Esophagus squamous epithelium (tissue), 5 donors: ENCODE measurements around the gene HNF4A. TPM values are rescaled to one million over a fixed set of nuclear protein-coding genes. Genes with fewer than 3 reads are reported as not detected.

ENCODE experiments used
- DNase-seq: peaks from one replicate; lab custom pipeline; 2025; lab: John Stamatoyannopoulos, UW
- H3K27ac ChIP-seq, 4 donors: fragments of 200-600 bp; sonication (generic); one replicate each; pipeline ENCODE4 v1.5.1; 2016 to 2019; ENCODE audit warnings: mild to moderate bottlenecking in 1 of 4
- H3K27me3 ChIP-seq, 4 donors: fragments of 200-600 bp; sonication (generic); 1 replicate in 3 of 4; 2 replicates in 1 of 4; pipeline versions ENCODE4 v1.5.1 to v1.6.0; 2017 to 2021; ENCODE audit warnings: antibody characterized with exemption in 1 of 4
- H3K36me3 ChIP-seq, 3 donors: fragments of 200-600 bp; sonication (generic); one replicate each; pipeline ENCODE4 v1.5.1; 2016 to 2019
- H3K4me1 ChIP-seq, 3 donors: fragments of 200-600 bp; sonication (generic); one replicate each; pipeline ENCODE4 v1.5.1; 2017 to 2019
- H3K4me3 ChIP-seq, 4 donors: fragments of 200-600 bp; sonication (generic); 1 replicate in 3 of 4; 2 replicates in 1 of 4; pipeline ENCODE4 v1.5.1; 2016 to 2019; ENCODE audit warnings: mild to moderate bottlenecking in 2 of 4, moderate library complexity in 1 of 4
- H3K9me3 ChIP-seq, 3 donors: fragments of 200-600 bp; sonication (generic); one replicate each; pipeline ENCODE4 v1.5.1; 2016 to 2019
- POLR2A ChIP-seq, 4 donors: fragments of 450-650 bp; IDR thresholded peaks; one replicate each; pipeline ENCODE4 v1.6.1; 2017; ENCODE audit warnings: antibody characterized with exemption in 4 of 4, mild to moderate bottlenecking in 4 of 4, moderate library complexity in 3 of 4
- WGBS, 2 donors: methylation state at CpG; one replicate each; pipeline ENCODE4 v1.1.5; 2018; 5-methylcytosine and 5-hydroxymethylcytosine counted together
- intact Hi-C: fragments of 100-400 bp; cut with DNase I; formaldehyde crosslinking; loops from one replicate; pipeline ENCODE4 v1.15.0; 2022
- small RNA-seq, 4 donors: library from RNA; depleted of rRNA; stranded (forward); fragments of <200 nt; gene quantifications; one replicate each; pipeline ENCODE3, GENCODE V24; 2016
- total RNA-seq, 4 donors: library from RNA; depleted of rRNA; stranded (reverse); fragments of >200 nt; gene quantifications; one replicate each; pipeline ENCODE4 v1.1.0, GENCODE V29; 2016
- TF ChIP-seq, protein P1 (sequence below), 6 experiments: fragments of 450-650 bp in 4 of 6; fragments of 200-600 bp in 2 of 6; sonication (generic) in 2 of 6; IDR thresholded peaks; one replicate each; pipeline ENCODE4 v1.5.1; 2016 to 2019; ENCODE audit warnings: antibody characterized with exemption in 6 of 6, mild to moderate bottlenecking in 4 of 6, moderate library complexity in 4 of 6
- donor health status: DM: yes; HTN: yes; CAD: no.

The HNF4A gene
- total RNA-seq, 4 donors from 2014 or later = not detected

DNA sequence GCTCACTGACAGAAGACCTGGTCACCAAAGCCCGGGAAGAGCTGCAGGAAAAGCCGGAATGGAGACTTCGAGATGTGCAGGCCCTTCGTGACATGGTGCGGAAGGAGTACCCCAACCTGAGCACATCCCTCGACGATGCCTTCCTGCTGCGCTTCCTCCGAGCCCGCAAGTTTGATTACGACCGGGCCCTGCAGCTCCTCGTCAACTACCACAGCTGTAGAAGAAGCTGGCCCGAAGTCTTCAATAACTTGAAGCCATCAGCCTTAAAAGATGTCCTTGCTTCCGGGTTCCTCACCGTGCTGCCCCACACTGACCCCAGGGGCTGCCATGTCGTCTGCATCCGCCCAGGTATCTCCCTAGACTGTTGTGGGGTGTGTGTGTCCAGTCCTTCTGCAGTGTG, 124.6 kb downstream of the HNF4A start:
- intact Hi-C loops = no loop called here
- peaks cover 0 to 56% (median 8%) of the 10 kb centered on the region in 3 donors for H3K36me3 ChIP-seq
- 92% methylated on average over 18 of the region's 18 CpGs for WGBS, 2 donors
- H3K4me3 ChIP-seq = no peak overlapping the region
- no peaks in the 10 kb centered on the region for H3K27me3 ChIP-seq
- H3K27ac ChIP-seq = no peak overlapping the region
- no peak for DNase-seq
- no peaks in the 10 kb centered on the region for H3K9me3 ChIP-seq
- TF ChIP-seq POLR2A (IDR thresholded peaks at IDR 0.05) = no peak
- TF ChIP-seq, protein P1, sequence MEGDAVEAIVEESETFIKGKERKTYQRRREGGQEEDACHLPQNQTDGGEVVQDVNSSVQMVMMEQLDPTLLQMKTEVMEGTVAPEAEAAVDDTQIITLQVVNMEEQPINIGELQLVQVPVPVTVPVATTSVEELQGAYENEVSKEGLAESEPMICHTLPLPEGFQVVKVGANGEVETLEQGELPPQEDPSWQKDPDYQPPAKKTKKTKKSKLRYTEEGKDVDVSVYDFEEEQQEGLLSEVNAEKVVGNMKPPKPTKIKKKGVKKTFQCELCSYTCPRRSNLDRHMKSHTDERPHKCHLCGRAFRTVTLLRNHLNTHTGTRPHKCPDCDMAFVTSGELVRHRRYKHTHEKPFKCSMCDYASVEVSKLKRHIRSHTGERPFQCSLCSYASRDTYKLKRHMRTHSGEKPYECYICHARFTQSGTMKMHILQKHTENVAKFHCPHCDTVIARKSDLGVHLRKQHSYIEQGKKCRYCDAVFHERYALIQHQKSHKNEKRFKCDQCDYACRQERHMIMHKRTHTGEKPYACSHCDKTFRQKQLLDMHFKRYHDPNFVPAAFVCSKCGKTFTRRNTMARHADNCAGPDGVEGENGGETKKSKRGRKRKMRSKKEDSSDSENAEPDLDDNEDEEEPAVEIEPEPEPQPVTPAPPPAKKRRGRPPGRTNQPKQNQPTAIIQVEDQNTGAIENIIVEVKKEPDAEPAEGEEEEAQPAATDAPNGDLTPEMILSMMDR (IDR thresholded peaks at IDR 0.05) = no peak
- peaks cover 3 to 21% (median 9%) of the 10 kb centered on the region in 3 donors for H3K4me1 ChIP-seq

DNA sequence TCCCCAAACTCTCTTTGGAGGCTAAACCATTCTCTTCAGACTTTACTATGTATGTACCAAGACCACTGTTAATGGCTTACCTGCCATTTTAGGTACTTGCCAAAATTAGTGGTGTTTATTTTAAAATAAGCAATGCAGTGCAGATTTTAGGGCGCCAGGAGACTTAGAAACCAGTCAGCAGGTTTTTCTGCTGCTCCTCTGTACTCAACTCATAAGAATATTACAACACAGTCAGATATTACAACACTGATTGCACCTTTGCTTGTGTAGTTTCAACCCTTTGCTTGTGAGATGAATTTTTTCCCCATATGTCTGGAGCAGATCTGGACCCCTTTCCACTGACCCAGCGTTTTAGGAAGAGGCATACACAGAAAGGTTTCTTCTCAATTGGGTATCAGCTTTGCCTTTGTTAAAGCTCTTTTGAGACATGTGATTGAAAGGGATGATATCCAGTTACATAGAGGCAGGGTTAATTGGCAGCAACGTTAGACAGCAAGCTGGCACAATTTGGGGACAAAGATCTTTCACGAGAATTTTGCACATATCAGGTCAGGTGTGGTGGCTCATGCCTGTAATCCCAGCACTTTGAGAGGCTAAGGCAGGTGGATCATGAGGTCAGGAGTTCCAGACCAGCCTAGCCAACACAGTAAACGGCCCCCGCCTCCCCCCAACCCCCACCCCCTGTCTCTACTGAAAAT, 126.4 kb downstream of the HNF4A start:
- H3K36me3 ChIP-seq = peaks cover 0 to 72% (median 8%) of the 10 kb centered on the region in 3 donors

DNA sequence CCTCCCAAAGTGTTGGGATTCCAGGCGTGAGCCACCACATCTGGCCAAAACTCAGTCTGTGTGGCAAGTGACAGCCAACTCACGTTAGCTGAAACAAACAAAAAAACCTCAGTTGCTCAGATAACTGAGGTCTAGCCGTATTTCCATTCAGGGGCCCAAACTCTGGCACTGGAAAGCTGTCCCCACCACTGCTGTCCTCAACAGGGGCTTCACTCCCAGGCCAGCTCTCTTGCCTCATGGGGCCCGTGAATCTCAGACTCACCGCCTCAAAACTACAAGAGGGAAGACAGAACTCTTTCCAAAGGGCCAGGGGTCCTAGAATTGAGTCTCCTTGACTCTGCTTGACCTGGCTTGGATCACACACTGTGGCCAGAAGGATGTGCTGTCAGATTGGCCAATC, 127.6 kb downstream of the HNF4A start:
- intact Hi-C loops = no loop called here
- Histone ChIP-seq H3K36me3 (peaks cover 8 to 85% (median 8%) of the 10 kb centered on the region in 3 donors), H3K27ac (no peak overlapping the region), H3K4me3 (no peak overlapping the region), H3K4me1 (no peaks in the 10 kb centered on the region), H3K9me3 (no peaks in the 10 kb centered on the region), H3K27me3 (no peaks in the 10 kb centered on the region)
- no peak for TF ChIP-seq POLR2A (IDR thresholded peaks at IDR 0.05)
- TF ChIP-seq, protein P1 (IDR thresholded peaks at IDR 0.05) = no peak
- 94% methylated on average over 3 of the region's 5 CpGs; no CpG with 5 or more reads in 1 of the 2 donors for WGBS, 2 donors
- no peak for DNase-seq

More for the DNA sequence above, 126.4 kb downstream of the HNF4A start:
- H3K27me3 ChIP-seq = no peaks in the 10 kb centered on the region
- intact Hi-C loops = no loop called here
- no peak for DNase-seq
- H3K9me3 ChIP-seq = no peaks in the 10 kb centered on the region
- 45 to 77% methylated on average over 5 of the region's 6 CpGs for WGBS, 2 donors
- peaks cover 0 to 6% (median 2%) of the 10 kb centered on the region in 3 donors for H3K4me1 ChIP-seq
- H3K4me3 ChIP-seq = no peak overlapping the region
- TF ChIP-seq, protein P1 (IDR thresholded peaks at IDR 0.05) = no peak
- no peak for TF ChIP-seq POLR2A (IDR thresholded peaks at IDR 0.05)
- H3K27ac ChIP-seq = no peak overlapping the region

Small RNA genes within 50 kb of the gene (small RNA-seq; reads per million reads assigned to genes)
- 0 to 0.18 (median 0) reads per million in 4 donors for gene MIR3646
- gene RF00019 = 0 reads per million in 4 donors
- gene RPL37AP1 = 0 to 0.89 (median 0) reads per million in 4 donors

Other genes with a start within 250 kb of the HNF4A start
- 10 to 100 TPM in 1 of 4 donors, 1 to 10 TPM in 3; 2.4 to 32.0 (median 6.8) TPM for gene JPH2, start 168.5 kb upstream of the HNF4A start, total RNA-seq
- 10 to 100 TPM; 16.1 to 62.2 (median 25.0) TPM for gene OSER1, start 144.9 kb upstream of the HNF4A start, total RNA-seq
- gene GDAP1L1, start 108.4 kb upstream of the HNF4A start, total RNA-seq = not detected
- 1 to 10 TPM; 2.1 to 4.8 (median 3.7) TPM for gene FITM2, start 44.5 kb upstream of the HNF4A start, total RNA-seq
- gene R3HDML, start 18.7 kb upstream of the HNF4A start, total RNA-seq = not detected
- gene TTPAL, start 120.2 kb downstream of the HNF4A start, total RNA-seq = 10 to 100 TPM in 3 of 4 donors, 1 to 10 TPM in 1; 7.9 to 13.0 (median 11.6) TPM
- 10 to 100 TPM; 41.7 to 83.9 (median 59.4) TPM for gene SERINC3, start 166.4 kb downstream of the HNF4A start, total RNA-seq
- 10 to 100 TPM; 11.0 to 80.1 (median 19.4) TPM for gene PKIG, start 226.9 kb downstream of the HNF4A start, total RNA-seq